Activated CD4-positive, alpha-beta T cell treated with anti-CD3 and anti-CD28 coated beads, Interleukin-2, amount 50 U/mL, for 48 hours (primary cell): ENCODE measurements around the gene AKIRIN2.
"Not testable (repeated sequence)": the region's sequence is repeated elsewhere in the genome, so short reads cannot be mapped to it uniquely, and the experiment has no call there.

ENCODE experiments used
- DNase-seq, 2 experiments: peaks; one replicate each; pipeline ENCODE4 v3.0.0-alpha.2; 2020

Gene AKIRIN2

GRCh38 chr6:87718662-87719433, 16.8 kb upstream of the AKIRIN2 start:
- DNase-seq: no peak

- DNase-seq: no peak
Observed at GRCh38 chr6:87716928-87717614, 15.0 kb upstream of the AKIRIN2 start.

GRCh38 chr6:87714093-87714842, 12.2 kb upstream of the AKIRIN2 start:
- no peak for DNase-seq

- DNase-seq: not testable (repeated sequence)
Observed at GRCh38 chr6:87712713-87713112, 10.7 kb upstream of the AKIRIN2 start.

- DNase-seq: no peak
Observed at GRCh38 chr6:87710090-87710489, 8.1 kb upstream of the AKIRIN2 start.

GRCh38 chr6:87708581-87709427, 6.8 kb upstream of the AKIRIN2 start:
- not testable (repeated sequence) for DNase-seq

- DNase-seq: no peak
Observed at GRCh38 chr6:87706187-87706966, 4.3 kb upstream of the AKIRIN2 start.

GRCh38 chr6:87705070-87705691, 3.1 kb upstream of the AKIRIN2 start:
- peak; percentile 53 to 69 for DNase-seq

- DNase-seq: not testable (repeated sequence)
Observed at GRCh38 chr6:87703039-87703438, 1.0 kb upstream of the AKIRIN2 start.

- no peak for DNase-seq
Observed at GRCh38 chr6:87702589-87702945, 534 bp upstream of the AKIRIN2 start.

GRCh38 chr6:87701344-87701675, 723 bp downstream of the AKIRIN2 start:
- DNase-seq: peak; percentile 30 to 42

GRCh38 chr6:87700397-87701343, 1.4 kb downstream of the AKIRIN2 start:
- DNase-seq: peak in 1 of 2 experiments; percentile 45

- DNase-seq: no peak
Observed at GRCh38 chr6:87699576-87699975, 2.5 kb downstream of the AKIRIN2 start.

GRCh38 chr6:87698547-87699006, 3.5 kb downstream of the AKIRIN2 start:
- DNase-seq: no peak

- DNase-seq: no peak
Observed at GRCh38 chr6:87697581-87698546, 4.2 kb downstream of the AKIRIN2 start.

GRCh38 chr6:87696817-87697216, 5.2 kb downstream of the AKIRIN2 start:
- not testable (repeated sequence) for DNase-seq

- no peak for DNase-seq
Observed at GRCh38 chr6:87692086-87692485, 9.9 kb downstream of the AKIRIN2 start.

GRCh38 chr6:87690441-87690840, 11.6 kb downstream of the AKIRIN2 start:
- DNase-seq: no peak

- DNase-seq: not testable (repeated sequence)
Observed at GRCh38 chr6:87687893-87688292, 14.1 kb downstream of the AKIRIN2 start.
